GM23338 (cell line): ENCODE data around the gene CAMSAP2.

Source experiments
- CREB1 ChIP-seq: fragments of 250-450 bp; sonication (Bioruptor Pico); IDR thresholded peaks from 2 replicates; pipeline ENCODE4 v1.5.0; 2020; ENCODE audit warnings: low read depth, mild to moderate bottlenecking, moderate library complexity
- EZH2 ChIP-seq: fragments of 200-600 bp; sonication (generic); IDR thresholded peaks from one replicate; pipeline ENCODE4 v1.8.0; 2017; ENCODE audit warnings: antibody characterized with exemption, mild to moderate bottlenecking, low read depth; ENCODE audit not compliant: unreplicated experiment
- POLR2AphosphoS5 ChIP-seq: IDR thresholded peaks from 2 replicates; pipeline ENCODE4 v1.6.1; 2016; ENCODE audit warnings: antibody characterized with exemption, low read depth
- ZNF331 ChIP-seq: fragments of 250-450 bp; sonication (Bioruptor Pico); IDR thresholded peaks from 2 replicates; pipeline ENCODE4 v1.5.0; 2020; ENCODE audit warnings: low read depth, mild to moderate bottlenecking, moderate library complexity

GRCh38 chr1:200869753-200870391 lies 131.2 kb downstream of the CAMSAP2 start:
- no peak for TF ChIP-seq EZH2
- TF ChIP-seq CREB1 (CRISPR knock-in tag), result no peak
- no peak for TF ChIP-seq POLR2AphosphoS5
- no peak for TF ChIP-seq ZNF331
